ENCODE data around the gene OR51I1.

DNA sequence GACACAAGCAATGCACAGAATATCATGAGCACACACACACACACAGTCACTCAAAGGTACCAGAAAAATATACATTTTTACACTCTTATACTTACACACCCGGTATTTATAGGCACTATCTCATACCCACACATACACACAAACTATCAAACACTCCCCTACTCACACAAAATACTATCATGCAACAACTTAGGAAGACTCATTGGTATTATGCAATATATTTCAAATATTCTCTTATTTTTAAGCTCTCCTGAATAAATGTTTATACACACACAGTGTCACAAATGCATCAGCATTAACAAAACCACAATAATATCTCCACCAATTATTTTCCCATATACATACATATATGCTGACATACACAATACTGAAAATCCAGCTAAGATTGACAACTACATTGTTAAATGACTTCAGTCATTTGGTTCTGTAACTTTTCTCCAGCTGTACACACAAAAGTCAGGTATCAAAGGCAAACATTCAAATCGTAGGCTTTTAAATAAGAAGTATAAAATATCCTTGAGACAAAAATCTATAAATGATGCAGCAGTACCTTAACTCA lies 2.6 kb upstream of the OR51I1 start:
- TF ChIP-seq, protein P1, sequence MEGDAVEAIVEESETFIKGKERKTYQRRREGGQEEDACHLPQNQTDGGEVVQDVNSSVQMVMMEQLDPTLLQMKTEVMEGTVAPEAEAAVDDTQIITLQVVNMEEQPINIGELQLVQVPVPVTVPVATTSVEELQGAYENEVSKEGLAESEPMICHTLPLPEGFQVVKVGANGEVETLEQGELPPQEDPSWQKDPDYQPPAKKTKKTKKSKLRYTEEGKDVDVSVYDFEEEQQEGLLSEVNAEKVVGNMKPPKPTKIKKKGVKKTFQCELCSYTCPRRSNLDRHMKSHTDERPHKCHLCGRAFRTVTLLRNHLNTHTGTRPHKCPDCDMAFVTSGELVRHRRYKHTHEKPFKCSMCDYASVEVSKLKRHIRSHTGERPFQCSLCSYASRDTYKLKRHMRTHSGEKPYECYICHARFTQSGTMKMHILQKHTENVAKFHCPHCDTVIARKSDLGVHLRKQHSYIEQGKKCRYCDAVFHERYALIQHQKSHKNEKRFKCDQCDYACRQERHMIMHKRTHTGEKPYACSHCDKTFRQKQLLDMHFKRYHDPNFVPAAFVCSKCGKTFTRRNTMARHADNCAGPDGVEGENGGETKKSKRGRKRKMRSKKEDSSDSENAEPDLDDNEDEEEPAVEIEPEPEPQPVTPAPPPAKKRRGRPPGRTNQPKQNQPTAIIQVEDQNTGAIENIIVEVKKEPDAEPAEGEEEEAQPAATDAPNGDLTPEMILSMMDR (conservative IDR thresholded peaks at IDR 0.05 in 1 of 2, IDR thresholded peaks at IDR 0.05 in 1 of 2; ENCODE audit: low read depth in 1 of 2, low read length in 2 of 2) = no peak
- no peak for TF ChIP-seq EZH2 (IDR thresholded peaks at IDR 0.05; ENCODE audit: low read length, missing control alignments)

All from fibroblast of lung (primary cell).